H9 (cell line): ENCODE data around the gene PLXNB2. TPM values are rescaled to one million over a fixed set of nuclear protein-coding genes. Genes with fewer than 3 reads are reported as not detected.

Experiments used
- DNase-seq: peaks from one replicate; pipeline ENCODE4 v3.0.0-alpha.2; 2017
- H2AFZ ChIP-seq: one replicate; pipeline ENCODE4 v1.6.1; 2013; ENCODE audit warnings: mild to moderate bottlenecking, low read length, control low read depth, moderate library complexity
- H2AK5ac ChIP-seq: 2 replicates; pipeline ENCODE4 v1.6.1; 2013; ENCODE audit warnings: low read length, control low read depth, mixed read lengths; ENCODE audit not compliant: insufficient read length
- H2BK120ac ChIP-seq: one replicate; pipeline ENCODE4 v1.6.1; 2013; ENCODE audit warnings: low read depth, mild to moderate bottlenecking, low read length, control low read depth, inconsistent platforms; ENCODE audit not compliant: poor library complexity, severe bottlenecking
- H2BK12ac ChIP-seq: 2 replicates; pipeline ENCODE4 v1.6.1; 2013; ENCODE audit warnings: low read length, control low read depth, mixed read lengths, low read depth; ENCODE audit not compliant: insufficient read length
- H2BK15ac ChIP-seq: 2 replicates; pipeline ENCODE4 v1.6.1; 2013; ENCODE audit warnings: low read depth, low read length, control low read depth
- H2BK20ac ChIP-seq: one replicate; pipeline ENCODE4 v1.6.1; 2013; ENCODE audit warnings: low read depth, mild to moderate bottlenecking, low read length, control low read depth, inconsistent platforms; ENCODE audit not compliant: poor library complexity, severe bottlenecking
- H2BK5ac ChIP-seq: 2 replicates; pipeline ENCODE4 v1.6.1; 2013; ENCODE audit warnings: low read length, control low read depth, mixed read lengths; ENCODE audit not compliant: insufficient read length
- H3K14ac ChIP-seq: 2 replicates; pipeline ENCODE4 v1.6.1; 2013; ENCODE audit warnings: low read length, control low read depth; ENCODE audit not compliant: insufficient read depth
- H3K18ac ChIP-seq: 2 replicates; pipeline ENCODE4 v1.6.1; 2013; ENCODE audit warnings: low read depth, mild to moderate bottlenecking, mixed read lengths, low read length, control low read depth; ENCODE audit not compliant: insufficient read length
- H3K23ac ChIP-seq: 2 replicates; pipeline ENCODE4 v1.6.1; 2013; ENCODE audit warnings: low read length, control low read depth, mixed read lengths, low read depth; ENCODE audit not compliant: insufficient read length
- H3K23me2 ChIP-seq: 2 replicates; pipeline ENCODE4 v1.6.1; 2013; ENCODE audit warnings: low read depth, mild to moderate bottlenecking, mixed read lengths, low read length, control low read depth; ENCODE audit not compliant: insufficient read length, poor library complexity, severe bottlenecking
- H3K27ac ChIP-seq: 2 replicates; pipeline ENCODE4 v1.5.1; 2013; ENCODE audit warnings: low read length, control low read depth, mixed read lengths, low read depth; ENCODE audit not compliant: insufficient read length
- H3K27me3 ChIP-seq: 2 replicates; pipeline ENCODE4 v1.6.1; 2013; ENCODE audit warnings: low read length, control low read depth, inconsistent platforms; ENCODE audit not compliant: insufficient read depth
- H3K4ac ChIP-seq: 2 replicates; pipeline ENCODE4 v1.6.1; 2013; ENCODE audit warnings: low read depth, mild to moderate bottlenecking, control low read depth, inconsistent platforms, low read length, moderate library complexity
- H3K4me1 ChIP-seq: 2 replicates; pipeline ENCODE4 v1.6.1; 2013; ENCODE audit warnings: low read length, control low read depth, inconsistent platforms; ENCODE audit not compliant: insufficient read depth
- H3K4me2 ChIP-seq: 2 replicates; pipeline ENCODE4 v1.6.1; 2013; ENCODE audit warnings: low read length, control low read depth, mixed read lengths; ENCODE audit not compliant: insufficient read length, insufficient read depth
- H3K56ac ChIP-seq: 2 replicates; pipeline ENCODE4 v1.6.1; 2013; ENCODE audit warnings: low read depth, mild to moderate bottlenecking, mixed read lengths, low read length, control low read depth; ENCODE audit not compliant: insufficient read length
- H3K79me1 ChIP-seq: 2 replicates; pipeline ENCODE4 v1.6.1; 2013; ENCODE audit warnings: low read depth, mild to moderate bottlenecking, moderate library complexity, low read length, control low read depth, inconsistent platforms; ENCODE audit not compliant: insufficient read depth, poor library complexity, severe bottlenecking
- H3K79me2 ChIP-seq: 2 replicates; pipeline ENCODE4 v1.6.1; 2013; ENCODE audit warnings: low read length, control low read depth, inconsistent platforms; ENCODE audit not compliant: insufficient read depth
- H3K9ac ChIP-seq: 2 replicates; pipeline ENCODE4 v1.6.1; 2013; ENCODE audit warnings: low read length, control low read depth, mixed read lengths; ENCODE audit not compliant: insufficient read length; ENCODE audit errors: extremely low read depth
- H3K9me3 ChIP-seq: one replicate; pipeline ENCODE4 v1.6.1; 2013; ENCODE audit warnings: low read depth, low read length, inconsistent platforms; ENCODE audit not compliant: control insufficient read depth
- H3T11ph ChIP-seq: one replicate; pipeline ENCODE4 v1.6.1; 2013; ENCODE audit warnings: mild to moderate bottlenecking, low read length, control low read depth, inconsistent platforms
- H4K20me1 ChIP-seq: one replicate; pipeline ENCODE4 v1.6.1; 2013; ENCODE audit not compliant: control insufficient read depth, insufficient read length, insufficient read depth
- H4K5ac ChIP-seq: 2 replicates; pipeline ENCODE4 v1.6.1; 2013; ENCODE audit warnings: low read depth, mild to moderate bottlenecking, mixed read lengths, low read length, control low read depth; ENCODE audit not compliant: insufficient read length
- H4K8ac ChIP-seq: replicated peaks from 2 replicates; pipeline ENCODE4 v1.6.1; 2013; ENCODE audit warnings: low read length, control low read depth, mixed read lengths, low read depth; ENCODE audit not compliant: insufficient read length
- H4K91ac ChIP-seq: 2 replicates; pipeline ENCODE4 v1.6.1; 2013; ENCODE audit warnings: low read depth, mild to moderate bottlenecking, moderate library complexity, mixed read lengths, low read length, control low read depth; ENCODE audit not compliant: insufficient read length
- H3K27ac Mint-ChIP-seq, 3 experiments: 2 replicates in 2 of 3; 3 replicates in 1 of 3; pipeline ENCODE4 v1.8.0; 2020 to 2021; ENCODE audit warnings: mixed read lengths in 3 of 3, mild to moderate bottlenecking in 1 of 3, moderate library complexity in 1 of 3
- H3K27me3 Mint-ChIP-seq: 2 replicates; pipeline ENCODE4 v1.8.0; 2021; ENCODE audit warnings: low read depth, mild to moderate bottlenecking, moderate library complexity, mixed read lengths
- H3K36me3 Mint-ChIP-seq, 3 experiments: 2 replicates in 2 of 3; 3 replicates in 1 of 3; pipeline ENCODE4 v1.8.0; 2020 to 2021; ENCODE audit warnings: low read depth in 3 of 3, mixed read lengths in 3 of 3; ENCODE audit not compliant: insufficient read depth in 1 of 3
- H3K4me1 Mint-ChIP-seq, 2 experiments: 2 replicates each; pipeline ENCODE4 v1.8.0; 2020; ENCODE audit warnings: mixed read lengths in 2 of 2
- H3K4me3 Mint-ChIP-seq, 2 experiments: 2 replicates in 1 of 2; 3 replicates in 1 of 2; pipeline ENCODE4 v1.8.0; 2020 to 2021; ENCODE audit warnings: mild to moderate bottlenecking in 2 of 2, mixed read lengths in 2 of 2, moderate library complexity in 1 of 2
- H3K9me3 Mint-ChIP-seq, 2 experiments: 2 replicates in 1 of 2; 3 replicates in 1 of 2; pipeline ENCODE4 v1.8.0; 2020; ENCODE audit warnings: mild to moderate bottlenecking in 2 of 2, mixed read lengths in 2 of 2, moderate library complexity in 1 of 2
- CTCF ChIP-seq: fragments of 200-600 bp; sonication (generic); conservative IDR thresholded peaks from 3 replicates; pipeline ENCODE4 v1.8.0; 2021; ENCODE audit warnings: antibody characterized with exemption, mild to moderate bottlenecking
- WGBS: extraction: QIAGEN DNeasy Blood & Tissue Kit; methylation state at CpG from one replicate; pipeline ENCODE4 v1.1.7; 2013; ENCODE audit warnings: missing lambda C conversion rate, low lambda C conversion rate, mixed read lengths; ENCODE audit not compliant: insufficient read length; ENCODE audit errors: extremely low coverage; 5-methylcytosine and 5-hydroxymethylcytosine counted together
- total RNA-seq: library from RNA; stranded (reverse); gene quantifications from 2 replicates; pipeline ENCODE4 v1.2.1, GENCODE V29; 2021

The PLXNB2 gene
- total RNA-seq, 1 experiment from 2014 or later: 87.6 TPM

GRCh38 chr22:50298937-50299784, 8.3 kb downstream of the PLXNB2 start:
- H3K27ac ChIP-seq: no peak overlapping the region
- no CpG with 5 or more reads among the region's 59 CpGs for WGBS
- no peak overlapping the region for H3K56ac ChIP-seq
- no peak overlapping the region for H4K91ac ChIP-seq
- H3K27me3 Mint-ChIP-seq: peaks cover 1% of the 10 kb centered on the region; the same call in 1 of the 2 replicates
- H2BK12ac ChIP-seq: no peak overlapping the region
- no peak overlapping the region for H2BK5ac ChIP-seq
- no peak for DNase-seq
- H2AFZ ChIP-seq: no peak overlapping the region
- H3K4me2 ChIP-seq: no peak overlapping the region
- H3K27ac Mint-ChIP-seq: no peak overlapping the region
- no peak overlapping the region for H3K18ac ChIP-seq
- no peaks in the 10 kb centered on the region for H3K36me3 Mint-ChIP-seq
- peaks cover 6% of the 10 kb centered on the region for H3K23me2 ChIP-seq
- no peaks in the 10 kb centered on the region for H3K4me1 ChIP-seq
- H3K27me3 ChIP-seq: no peaks in the 10 kb centered on the region
- H2AK5ac ChIP-seq: no peak overlapping the region
- no peaks in the 10 kb centered on the region for H4K20me1 ChIP-seq
- H2BK15ac ChIP-seq: no peak overlapping the region
- H3K79me2 ChIP-seq: no peaks in the 10 kb centered on the region
- H3K9me3 ChIP-seq: no peaks in the 10 kb centered on the region
- H3K79me1 ChIP-seq: no peaks in the 10 kb centered on the region
- no peak overlapping the region for H4K5ac ChIP-seq
- H3K14ac ChIP-seq: no peak overlapping the region
- H3K23ac ChIP-seq: no peak overlapping the region
- no peak overlapping the region for H2BK120ac ChIP-seq
- no peak overlapping the region for H3K9ac ChIP-seq
- no peak overlapping the region for H3K4ac ChIP-seq
- H3K4me3 Mint-ChIP-seq: peak overlapping the region; percentile 60 to 64; a peak in 4 of 5 replicates
- H3K9me3 Mint-ChIP-seq: no peaks in the 10 kb centered on the region
- no peak overlapping the region for H3T11ph ChIP-seq
- H3K4me1 Mint-ChIP-seq: peaks cover 15 to 32% of the 10 kb centered on the region in 2 experiments
- no peak overlapping the region for H2BK20ac ChIP-seq
- no peak for TF ChIP-seq CTCF
- H4K8ac ChIP-seq: no peak overlapping the region
